Caco-2 (cell line): Measurements from ENCODE around the gene LDLRAD4. TPM values are rescaled to one million over a fixed set of nuclear protein-coding genes. Genes with fewer than 3 reads are reported as not detected.

Source experiments
- BruUV-seq: library from RNA; stranded (reverse); fragments of 400-500 nt; replicated peaks from 2 replicates; lab custom pipeline; 2021; lab: Mats Ljungman, UMichigan
- CTCF ChIA-PET: fragments of 300-600 bp; sonication (Branson Sonifier 250); formaldehyde crosslinking; loops from one replicate; lab custom pipeline; 2022; ENCODE audit warnings: antibody characterized with exemption; lab: Charles Lee
- POLR2A ChIA-PET: fragments of 300-600 bp; sonication (Branson Sonifier 250); formaldehyde crosslinking; loops from one replicate; lab custom pipeline; 2022; ENCODE audit warnings: antibody characterized with exemption; lab: Charles Lee
- DNase-seq, 2 experiments: peaks; one replicate each; pipeline versions ENCODE4 v3.0.0 to v3.0.0-alpha.2; 2020 to 2022
- H3K27me3 ChIP-seq: replicated peaks from 2 replicates; pipeline ENCODE4 v1.6.0; 2011; ENCODE audit warnings: low read length; ENCODE audit not compliant: control insufficient read depth, insufficient read depth
- H3K36me3 ChIP-seq: 2 replicates; pipeline ENCODE4 v1.5.1; 2011; ENCODE audit warnings: low read length; ENCODE audit not compliant: control insufficient read depth, insufficient read depth
- H3K4me1 ChIP-seq: fragments of 250-450 bp; sonication (Bioruptor Pico); 2 replicates; pipeline ENCODE4 v1.5.1; 2020; ENCODE audit warnings: mild to moderate bottlenecking
- H3K4me3 ChIP-seq: 2 replicates; pipeline ENCODE4 v1.5.1; 2011; ENCODE audit warnings: low read depth, mild to moderate bottlenecking, control low read depth, low read length
- H3K9me3 ChIP-seq: fragments of 250-450 bp; sonication (Bioruptor Pico); 2 replicates; pipeline ENCODE4 v1.5.1; 2020; ENCODE audit warnings: mild to moderate bottlenecking, moderate library complexity
- H3K27ac Mint-ChIP-seq: one replicate; pipeline ENCODE4 v1.8.0; 2022; ENCODE audit warnings: mixed read lengths; ENCODE audit not compliant: unreplicated experiment
- H3K27me3 Mint-ChIP-seq: one replicate; pipeline ENCODE4 v1.8.0; 2022; ENCODE audit warnings: mixed read lengths; ENCODE audit not compliant: insufficient read depth, unreplicated experiment
- H3K36me3 Mint-ChIP-seq: one replicate; pipeline ENCODE4 v1.8.0; 2022; ENCODE audit warnings: mild to moderate bottlenecking, mixed read lengths; ENCODE audit not compliant: insufficient read depth, unreplicated experiment
- H3K4me1 Mint-ChIP-seq: one replicate; pipeline ENCODE4 v1.8.0; 2022; ENCODE audit warnings: low read depth, mixed read lengths; ENCODE audit not compliant: unreplicated experiment
- H3K4me3 Mint-ChIP-seq: one replicate; pipeline ENCODE4 v1.8.0; 2022; ENCODE audit warnings: mild to moderate bottlenecking, moderate library complexity, mixed read lengths; ENCODE audit not compliant: unreplicated experiment
- H3K9me3 Mint-ChIP-seq: one replicate; pipeline ENCODE4 v1.8.0; 2022; ENCODE audit warnings: mixed read lengths; ENCODE audit not compliant: unreplicated experiment
- intact Hi-C: fragments of 100-400 bp; cut with micrococcal nuclease; formaldehyde crosslinking; loops from one replicate; pipeline ENCODE4 v1.10.0; 2022; ENCODE audit not compliant: unreplicated experiment
- total RNA-seq: library from RNA; stranded (reverse); gene quantifications from 2 replicates; pipeline ENCODE4 v1.2.3, GENCODE V29; 2022
- TF ChIP-seq, protein P1 (sequence below), 2 experiments: fragments of 200-600 bp in 1 of 2; IDR thresholded peaks; 1 replicate in 1 of 2; 2 replicates in 1 of 2; pipeline versions ENCODE4 v1.5.1 to v1.8.0; 2011 to 2022; ENCODE audit warnings: antibody characterized with exemption in 1 of 2, control low read depth in 1 of 2, inconsistent platforms in 1 of 2, low read depth in 1 of 2, low read length in 1 of 2, mild to moderate bottlenecking in 1 of 2, moderate library complexity in 1 of 2; ENCODE audit not compliant: insufficient read depth in 1 of 2, severe bottlenecking in 1 of 2, unreplicated experiment in 1 of 2

Gene LDLRAD4
- total RNA-seq, 1 experiment from 2014 or later = 1.2 TPM

DNA sequence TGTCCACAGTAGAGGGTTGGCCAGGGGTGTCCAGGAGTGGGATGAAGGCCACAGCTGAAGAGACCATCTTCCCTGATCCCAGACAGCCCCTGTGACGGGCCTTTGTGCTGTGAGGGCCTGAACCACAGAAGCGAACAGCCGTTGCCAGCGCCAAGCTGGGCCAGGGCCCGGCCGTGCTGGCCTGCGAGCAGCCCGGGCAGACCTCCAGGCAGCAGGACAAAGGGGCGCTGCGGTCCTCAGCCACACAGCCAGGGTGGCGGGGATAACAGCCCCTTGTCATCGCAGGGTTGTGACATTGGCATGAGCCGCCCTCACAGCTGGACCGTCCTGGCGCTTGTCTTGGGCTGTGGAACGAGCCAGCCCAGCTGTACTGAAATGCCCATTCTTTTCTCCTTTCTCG is 346.7 kb downstream of the LDLRAD4 start:
- Mint-ChIP-seq H3K36me3 (no peaks in the 10 kb centered on the region), H3K27me3 (peaks cover 9% of the 10 kb centered on the region), H3K4me3 (no peak overlapping the region), H3K4me1 (no peaks in the 10 kb centered on the region), H3K27ac (no peak overlapping the region), H3K9me3 (no peaks in the 10 kb centered on the region)
- TF ChIP-seq, protein P1, sequence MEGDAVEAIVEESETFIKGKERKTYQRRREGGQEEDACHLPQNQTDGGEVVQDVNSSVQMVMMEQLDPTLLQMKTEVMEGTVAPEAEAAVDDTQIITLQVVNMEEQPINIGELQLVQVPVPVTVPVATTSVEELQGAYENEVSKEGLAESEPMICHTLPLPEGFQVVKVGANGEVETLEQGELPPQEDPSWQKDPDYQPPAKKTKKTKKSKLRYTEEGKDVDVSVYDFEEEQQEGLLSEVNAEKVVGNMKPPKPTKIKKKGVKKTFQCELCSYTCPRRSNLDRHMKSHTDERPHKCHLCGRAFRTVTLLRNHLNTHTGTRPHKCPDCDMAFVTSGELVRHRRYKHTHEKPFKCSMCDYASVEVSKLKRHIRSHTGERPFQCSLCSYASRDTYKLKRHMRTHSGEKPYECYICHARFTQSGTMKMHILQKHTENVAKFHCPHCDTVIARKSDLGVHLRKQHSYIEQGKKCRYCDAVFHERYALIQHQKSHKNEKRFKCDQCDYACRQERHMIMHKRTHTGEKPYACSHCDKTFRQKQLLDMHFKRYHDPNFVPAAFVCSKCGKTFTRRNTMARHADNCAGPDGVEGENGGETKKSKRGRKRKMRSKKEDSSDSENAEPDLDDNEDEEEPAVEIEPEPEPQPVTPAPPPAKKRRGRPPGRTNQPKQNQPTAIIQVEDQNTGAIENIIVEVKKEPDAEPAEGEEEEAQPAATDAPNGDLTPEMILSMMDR (IDR thresholded peaks at IDR 0.05; ENCODE audit: insufficient read depth in 1 of 2, low read depth in 1 of 2, low read length in 1 of 2, severe bottlenecking in 1 of 2, unreplicated experiment in 1 of 2) = no peak
- Histone ChIP-seq H3K4me1 (no peaks in the 10 kb centered on the region), H3K9me3 (no peaks in the 10 kb centered on the region), H3K4me3 (no peak overlapping the region), H3K27me3 (no peaks in the 10 kb centered on the region), H3K36me3 (no peaks in the 10 kb centered on the region)
- BruUV-seq = no TSS peak
- ChIA-PET CTCF (no interaction called here), POLR2A (no interaction called here)
- no peak for DNase-seq
- intact Hi-C loops = no loop called here

DNA sequence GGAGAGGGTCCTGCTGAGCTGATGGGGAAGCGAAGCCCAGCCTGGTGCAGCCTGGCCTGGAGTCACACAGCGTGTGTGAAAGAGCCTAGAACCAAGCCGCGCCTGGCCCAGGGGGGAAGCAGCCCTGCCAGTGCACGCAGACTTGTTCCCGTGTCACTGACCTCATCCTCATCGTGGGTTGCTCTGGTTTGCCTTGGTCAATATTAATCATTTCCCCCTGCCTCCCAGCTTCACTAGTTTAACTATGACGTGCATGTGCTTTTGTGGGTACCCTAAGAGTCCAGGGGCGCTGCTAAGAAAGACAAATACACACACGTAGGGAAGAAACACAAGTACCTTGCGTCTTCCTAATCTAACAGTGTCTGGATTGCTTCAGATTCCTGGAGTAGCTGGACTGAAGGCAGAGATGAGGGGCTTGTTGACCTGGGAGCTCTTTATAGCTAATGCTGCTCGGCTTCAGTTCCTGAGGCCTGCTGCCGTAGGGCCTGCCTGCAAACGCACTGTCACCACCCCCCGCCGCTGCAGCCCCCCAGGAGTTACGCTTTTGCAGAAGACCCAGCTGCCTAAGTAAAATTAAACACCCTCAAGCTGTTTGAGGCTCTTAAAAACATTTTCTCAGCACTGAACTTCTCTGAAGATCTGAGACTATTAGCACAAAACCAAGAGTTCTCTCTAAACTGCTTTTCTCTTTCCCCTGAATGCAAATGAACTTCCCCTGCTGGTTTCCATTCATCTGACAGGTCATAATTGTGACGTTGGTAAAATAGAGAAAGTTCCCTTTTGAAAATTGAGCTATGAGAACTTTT is 348.6 kb downstream of the LDLRAD4 start:
- Histone ChIP-seq H3K9me3 (no peaks in the 10 kb centered on the region), H3K4me3 (no peak overlapping the region), H3K27me3 (no peaks in the 10 kb centered on the region), H3K4me1 (no peaks in the 10 kb centered on the region), H3K36me3 (no peaks in the 10 kb centered on the region)
- TF ChIP-seq, protein P1 (IDR thresholded peaks at IDR 0.05; ENCODE audit: insufficient read depth in 1 of 2, low read depth in 1 of 2, low read length in 1 of 2, severe bottlenecking in 1 of 2, unreplicated experiment in 1 of 2) = no peak
- DNase-seq = no peak
- H3K4me1 Mint-ChIP-seq = no peaks in the 10 kb centered on the region
- no peaks in the 10 kb centered on the region for H3K27me3 Mint-ChIP-seq
- ChIA-PET POLR2A (no interaction called here), CTCF (no interaction called here)
- intact Hi-C loops = no loop called here
- no TSS peak for BruUV-seq
- no peaks in the 10 kb centered on the region for H3K36me3 Mint-ChIP-seq
- H3K9me3 Mint-ChIP-seq = no peaks in the 10 kb centered on the region
- no peak overlapping the region for H3K27ac Mint-ChIP-seq
- no peak overlapping the region for H3K4me3 Mint-ChIP-seq

DNA sequence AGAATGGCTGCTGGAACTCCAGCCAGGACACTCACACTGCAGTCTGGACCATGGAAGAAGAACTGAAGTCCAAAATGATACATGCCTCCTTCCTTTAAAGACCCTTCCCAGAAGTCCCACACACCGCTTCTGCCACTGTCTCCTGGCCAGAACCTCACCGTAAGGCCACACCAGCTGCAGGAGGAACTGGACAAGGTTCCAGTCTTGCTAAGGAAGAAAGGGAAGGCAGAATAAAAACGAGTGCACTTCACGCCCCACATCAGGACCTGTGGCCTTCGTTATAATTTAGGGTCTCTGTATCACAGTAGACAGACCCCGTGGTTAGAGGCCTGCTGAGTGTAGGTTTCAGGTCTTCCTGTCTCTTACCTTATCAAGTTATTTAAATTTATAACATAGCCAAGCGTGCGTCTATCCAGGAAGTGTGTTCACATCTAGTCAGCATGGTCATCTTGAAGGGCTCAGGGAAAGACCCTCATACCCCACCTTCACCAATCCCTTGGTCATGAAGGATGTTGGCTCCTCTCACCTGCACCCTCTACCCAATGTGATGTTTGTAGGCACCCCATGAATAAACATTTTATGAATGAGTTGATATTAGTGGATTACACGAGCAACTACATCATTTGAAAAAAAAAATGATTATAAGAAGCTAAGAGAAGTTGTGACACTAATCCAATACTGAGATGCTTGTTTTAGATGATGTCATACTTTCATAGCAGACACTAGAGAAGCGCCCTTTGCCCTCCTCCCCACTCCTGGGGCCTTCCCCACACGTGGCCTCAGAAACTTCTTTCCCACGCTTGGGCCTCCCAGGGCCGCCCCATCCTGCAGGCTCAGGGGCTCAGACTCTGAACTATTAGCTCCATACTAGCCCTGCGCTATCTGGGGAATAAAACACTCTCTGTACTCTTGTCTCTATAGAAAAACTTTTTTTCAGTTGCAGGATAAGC is 350.2 kb downstream of the LDLRAD4 start:
- ChIA-PET CTCF (no interaction called here), POLR2A (no interaction called here)
- no TSS peak for BruUV-seq

More for the DNA sequence above, 350.2 kb downstream of the LDLRAD4 start:
- DNase-seq = no peak
- H3K27ac Mint-ChIP-seq = no peak overlapping the region
- Histone ChIP-seq H3K4me1 (no peaks in the 10 kb centered on the region), H3K4me3 (no peak overlapping the region), H3K36me3 (no peaks in the 10 kb centered on the region), H3K27me3 (no peaks in the 10 kb centered on the region), H3K9me3 (no peaks in the 10 kb centered on the region)
- no peak overlapping the region for H3K4me3 Mint-ChIP-seq
- H3K36me3 Mint-ChIP-seq = no peaks in the 10 kb centered on the region
- no peaks in the 10 kb centered on the region for H3K4me1 Mint-ChIP-seq
- H3K27me3 Mint-ChIP-seq = peaks cover 3% of the 10 kb centered on the region
- TF ChIP-seq, protein P1 (IDR thresholded peaks at IDR 0.05; ENCODE audit: insufficient read depth in 1 of 2, low read depth in 1 of 2, low read length in 1 of 2, severe bottlenecking in 1 of 2, unreplicated experiment in 1 of 2) = no peak
- intact Hi-C loops = no loop called here
- no peaks in the 10 kb centered on the region for H3K9me3 Mint-ChIP-seq
